ENCODE results near the gene EIF4EBP2. TPM values are rescaled to one million over a fixed set of nuclear protein-coding genes. Genes with fewer than 3 reads are reported as not detected.
A peak's percentile ranks its signal among the peaks of the same experiment; 100 is the strongest.

EIF4EBP2 gene
- total and polyA plus RNA-seq, 2 of the 13 experiments (the other 11 are each of a cell fraction or from before 2014, with no cell fraction given) = 16.9 to 22.0 TPM

DNA sequence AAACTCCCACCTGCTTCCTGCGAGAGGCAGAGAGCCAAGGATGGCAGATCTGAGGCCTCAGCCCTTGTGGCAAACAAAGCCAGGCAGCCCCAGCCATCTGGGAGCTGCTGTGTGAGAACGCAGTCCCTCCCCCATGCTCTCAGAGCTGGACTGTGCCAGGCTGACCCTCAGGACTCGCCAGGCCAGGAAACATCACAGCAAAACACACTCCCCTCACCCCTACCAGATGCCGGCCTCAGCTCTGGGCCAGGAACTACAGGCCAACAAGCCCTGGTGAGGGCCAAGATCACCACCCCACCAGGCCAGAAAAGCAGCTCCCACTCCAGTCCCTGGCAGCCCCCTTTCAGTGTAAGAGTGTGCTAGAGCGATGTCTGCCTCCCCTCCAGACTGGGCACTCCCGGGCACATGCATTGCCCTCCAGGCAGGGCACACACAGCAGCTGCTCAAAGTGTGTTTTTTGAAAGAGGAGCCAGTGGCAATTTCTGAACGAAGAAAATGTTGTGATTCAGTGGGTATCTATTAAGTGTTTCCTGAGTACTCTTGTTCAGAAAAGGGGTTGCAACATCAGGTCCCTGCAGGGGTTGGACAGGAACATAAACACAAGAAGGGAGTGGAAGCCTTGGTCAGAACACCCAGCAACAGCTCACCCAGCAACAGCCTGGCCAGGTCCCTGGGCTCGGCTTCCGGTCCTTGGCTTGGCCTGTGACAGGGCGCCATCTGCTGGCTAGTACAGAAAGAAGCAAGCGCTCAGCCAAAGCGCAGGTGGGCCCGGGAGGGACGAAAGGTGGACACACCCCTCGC is 39.8 kb upstream of the EIF4EBP2 start (continued):
- TF ChIP-seq ELF3 (CRISPR knock-in tag; IDR thresholded peaks at IDR 0.05) (peak; percentile 78), SAP130 (CRISPR knock-in tag; IDR thresholded peaks at IDR 0.05; ENCODE audit: low read depth) (peak; percentile 66), PLRG1 (conservative IDR thresholded peaks at IDR 0.05) (no peak), RARA (CRISPR knock-in tag; IDR thresholded peaks at IDR 0.05) (peak; percentile 35; the same call in 1 of the 2 replicates), ZNF260 (CRISPR knock-in tag; IDR thresholded peaks at IDR 0.05; ENCODE audit: borderline replicate concordance, low read depth) (no peak), ZNF749 (CRISPR knock-in tag; IDR thresholded peaks at IDR 0.05; ENCODE audit: borderline replicate concordance) (no peak)
- TF ChIP-seq, protein P1, sequence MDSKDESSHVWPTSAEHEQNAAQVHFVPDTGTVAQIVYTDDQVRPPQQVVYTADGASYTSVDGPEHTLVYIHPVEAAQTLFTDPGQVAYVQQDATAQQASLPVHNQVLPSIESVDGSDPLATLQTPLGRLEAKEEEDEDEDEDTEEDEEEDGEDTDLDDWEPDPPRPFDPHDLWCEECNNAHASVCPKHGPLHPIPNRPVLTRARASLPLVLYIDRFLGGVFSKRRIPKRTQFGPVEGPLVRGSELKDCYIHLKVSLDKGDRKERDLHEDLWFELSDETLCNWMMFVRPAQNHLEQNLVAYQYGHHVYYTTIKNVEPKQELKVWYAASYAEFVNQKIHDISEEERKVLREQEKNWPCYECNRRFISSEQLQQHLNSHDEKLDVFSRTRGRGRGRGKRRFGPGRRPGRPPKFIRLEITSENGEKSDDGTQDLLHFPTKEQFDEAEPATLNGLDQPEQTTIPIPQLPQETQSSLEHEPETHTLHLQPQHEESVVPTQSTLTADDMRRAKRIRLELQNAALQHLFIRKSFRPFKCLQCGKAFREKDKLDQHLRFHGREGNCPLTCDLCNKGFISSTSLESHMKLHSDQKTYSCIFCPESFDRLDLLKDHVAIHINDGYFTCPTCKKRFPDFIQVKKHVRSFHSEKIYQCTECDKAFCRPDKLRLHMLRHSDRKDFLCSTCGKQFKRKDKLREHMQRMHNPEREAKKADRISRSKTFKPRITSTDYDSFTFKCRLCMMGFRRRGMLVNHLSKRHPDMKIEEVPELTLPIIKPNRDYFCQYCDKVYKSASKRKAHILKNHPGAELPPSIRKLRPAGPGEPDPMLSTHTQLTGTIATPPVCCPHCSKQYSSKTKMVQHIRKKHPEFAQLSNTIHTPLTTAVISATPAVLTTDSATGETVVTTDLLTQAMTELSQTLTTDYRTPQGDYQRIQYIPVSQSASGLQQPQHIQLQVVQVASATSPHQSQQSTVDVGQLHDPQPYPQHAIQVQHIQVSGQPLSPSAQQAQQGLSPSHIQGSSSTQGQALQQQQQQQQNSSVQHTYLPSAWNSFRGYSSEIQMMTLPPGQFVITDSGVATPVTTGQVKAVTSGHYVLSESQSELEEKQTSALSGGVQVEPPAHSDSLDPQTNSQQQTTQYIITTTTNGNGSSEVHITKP (CRISPR knock-in tag; IDR thresholded peaks at IDR 0.05; ENCODE audit: low read depth) = 0 out of 2 replicates have a peak, but pooled peaks have one; percentile 19
- TF ChIP-seq, protein P2, sequence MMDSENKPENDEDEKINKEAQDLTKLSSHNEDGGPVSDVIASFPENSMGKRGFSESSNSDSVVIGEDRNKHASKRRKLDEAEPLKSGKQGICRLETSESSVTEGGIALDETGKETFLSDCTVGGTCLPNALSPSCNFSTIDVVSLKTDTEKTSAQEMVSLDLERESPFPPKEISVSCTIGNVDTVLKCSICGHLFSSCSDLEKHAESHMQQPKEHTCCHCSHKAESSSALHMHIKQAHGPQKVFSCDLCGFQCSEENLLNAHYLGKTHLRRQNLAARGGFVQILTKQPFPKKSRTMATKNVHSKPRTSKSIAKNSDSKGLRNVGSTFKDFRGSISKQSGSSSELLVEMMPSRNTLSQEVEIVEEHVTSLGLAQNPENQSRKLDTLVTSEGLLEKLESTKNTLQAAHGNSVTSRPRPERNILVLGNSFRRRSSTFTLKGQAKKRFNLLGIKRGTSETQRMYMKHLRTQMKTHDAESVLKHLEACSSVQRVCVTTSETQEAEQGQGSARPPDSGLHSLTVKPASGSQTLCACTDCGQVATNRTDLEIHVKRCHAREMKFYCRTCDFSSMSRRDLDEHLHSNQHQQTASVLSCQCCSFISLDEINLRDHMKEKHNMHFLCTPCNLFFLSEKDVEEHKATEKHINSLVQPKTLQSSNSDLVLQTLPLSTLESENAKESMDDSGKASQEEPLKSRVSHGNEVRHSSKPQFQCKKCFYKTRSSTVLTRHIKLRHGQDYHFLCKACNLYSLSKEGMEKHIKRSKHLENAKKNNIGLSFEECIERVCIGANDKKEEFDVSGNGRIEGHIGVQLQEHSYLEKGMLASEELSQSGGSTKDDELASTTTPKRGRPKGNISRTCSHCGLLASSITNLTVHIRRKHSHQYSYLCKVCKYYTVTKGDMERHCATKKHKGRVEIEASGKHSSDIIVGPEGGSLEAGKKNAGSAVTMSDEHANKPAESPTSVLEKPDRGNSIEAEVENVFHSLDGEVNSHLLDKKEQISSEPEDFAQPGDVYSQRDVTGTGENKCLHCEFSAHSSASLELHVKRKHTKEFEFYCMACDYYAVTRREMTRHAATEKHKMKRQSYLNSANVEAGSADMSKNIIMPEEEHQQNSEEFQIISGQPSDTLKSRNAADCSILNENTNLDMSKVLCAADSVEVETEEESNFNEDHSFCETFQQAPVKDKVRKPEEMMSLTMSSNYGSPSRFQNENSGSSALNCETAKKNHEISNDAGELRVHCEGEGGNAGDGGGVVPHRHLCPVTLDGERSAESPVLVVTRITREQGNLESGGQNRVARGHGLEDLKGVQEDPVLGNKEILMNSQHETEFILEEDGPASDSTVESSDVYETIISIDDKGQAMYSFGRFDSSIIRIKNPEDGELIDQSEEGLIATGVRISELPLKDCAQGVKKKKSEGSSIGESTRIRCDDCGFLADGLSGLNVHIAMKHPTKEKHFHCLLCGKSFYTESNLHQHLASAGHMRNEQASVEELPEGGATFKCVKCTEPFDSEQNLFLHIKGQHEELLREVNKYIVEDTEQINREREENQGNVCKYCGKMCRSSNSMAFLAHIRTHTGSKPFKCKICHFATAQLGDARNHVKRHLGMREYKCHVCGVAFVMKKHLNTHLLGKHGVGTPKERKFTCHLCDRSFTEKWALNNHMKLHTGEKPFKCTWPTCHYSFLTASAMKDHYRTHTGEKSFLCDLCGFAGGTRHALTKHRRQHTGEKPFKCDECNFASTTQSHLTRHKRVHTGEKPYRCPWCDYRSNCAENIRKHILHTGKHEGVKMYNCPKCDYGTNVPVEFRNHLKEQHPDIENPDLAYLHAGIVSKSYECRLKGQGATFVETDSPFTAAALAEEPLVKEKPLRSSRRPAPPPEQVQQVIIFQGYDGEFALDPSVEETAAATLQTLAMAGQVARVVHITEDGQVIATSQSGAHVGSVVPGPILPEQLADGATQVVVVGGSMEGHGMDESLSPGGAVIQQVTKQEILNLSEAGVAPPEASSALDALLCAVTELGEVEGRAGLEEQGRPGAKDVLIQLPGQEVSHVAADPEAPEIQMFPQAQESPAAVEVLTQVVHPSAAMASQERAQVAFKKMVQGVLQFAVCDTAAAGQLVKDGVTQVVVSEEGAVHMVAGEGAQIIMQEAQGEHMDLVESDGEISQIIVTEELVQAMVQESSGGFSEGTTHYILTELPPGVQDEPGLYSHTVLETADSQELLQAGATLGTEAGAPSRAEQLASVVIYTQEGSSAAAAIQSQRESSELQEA (CRISPR knock-in tag; IDR thresholded peaks at IDR 0.05; ENCODE audit: not compliant biosample characterization) = peak; percentile 60
- TF ChIP-seq, protein P3, sequence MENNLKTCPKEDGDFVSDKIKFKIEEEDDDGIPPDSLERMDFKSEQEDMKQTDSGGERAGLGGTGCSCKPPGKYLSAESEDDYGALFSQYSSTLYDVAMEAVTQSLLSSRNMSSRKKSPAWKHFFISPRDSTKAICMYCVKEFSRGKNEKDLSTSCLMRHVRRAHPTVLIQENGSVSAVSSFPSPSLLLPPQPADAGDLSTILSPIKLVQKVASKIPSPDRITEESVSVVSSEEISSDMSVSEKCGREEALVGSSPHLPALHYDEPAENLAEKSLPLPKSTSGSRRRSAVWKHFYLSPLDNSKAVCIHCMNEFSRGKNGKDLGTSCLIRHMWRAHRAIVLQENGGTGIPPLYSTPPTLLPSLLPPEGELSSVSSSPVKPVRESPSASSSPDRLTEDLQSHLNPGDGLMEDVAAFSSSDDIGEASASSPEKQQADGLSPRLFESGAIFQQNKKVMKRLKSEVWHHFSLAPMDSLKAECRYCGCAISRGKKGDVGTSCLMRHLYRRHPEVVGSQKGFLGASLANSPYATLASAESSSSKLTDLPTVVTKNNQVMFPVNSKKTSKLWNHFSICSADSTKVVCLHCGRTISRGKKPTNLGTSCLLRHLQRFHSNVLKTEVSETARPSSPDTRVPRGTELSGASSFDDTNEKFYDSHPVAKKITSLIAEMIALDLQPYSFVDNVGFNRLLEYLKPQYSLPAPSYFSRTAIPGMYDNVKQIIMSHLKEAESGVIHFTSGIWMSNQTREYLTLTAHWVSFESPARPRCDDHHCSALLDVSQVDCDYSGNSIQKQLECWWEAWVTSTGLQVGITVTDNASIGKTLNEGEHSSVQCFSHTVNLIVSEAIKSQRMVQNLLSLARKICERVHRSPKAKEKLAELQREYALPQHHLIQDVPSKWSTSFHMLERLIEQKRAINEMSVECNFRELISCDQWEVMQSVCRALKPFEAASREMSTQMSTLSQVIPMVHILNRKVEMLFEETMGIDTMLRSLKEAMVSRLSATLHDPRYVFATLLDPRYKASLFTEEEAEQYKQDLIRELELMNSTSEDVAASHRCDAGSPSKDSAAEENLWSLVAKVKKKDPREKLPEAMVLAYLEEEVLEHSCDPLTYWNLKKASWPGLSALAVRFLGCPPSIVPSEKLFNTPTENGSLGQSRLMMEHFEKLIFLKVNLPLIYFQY (CRISPR knock-in tag; IDR thresholded peaks at IDR 0.05; ENCODE audit: borderline replicate concordance) = no peak
